ENCODE measurements around the gene POU3F1.

POU3F1 gene

GRCh38 chr1:38028105-38028591, 18.4 kb downstream of the POU3F1 start:
- no peak for DNase-seq (ENCODE audit: low read depth)

GRCh38 chr1:38027201-38028104, 19.1 kb downstream of the POU3F1 start:
- DNase-seq (ENCODE audit: low read depth) = no peak

- no peak for DNase-seq (ENCODE audit: low read depth)
These were observed 19.9 kb downstream of the POU3F1 start for GRCh38 chr1:38026592-38027200.

GRCh38 chr1:38025664-38026063, 20.9 kb downstream of the POU3F1 start:
- DNase-seq (ENCODE audit: low read depth) = no peak

- no peak for DNase-seq (ENCODE audit: low read depth)
These were observed 21.4 kb downstream of the POU3F1 start for GRCh38 chr1:38025233-38025632.

- DNase-seq (ENCODE audit: low read depth) = no peak
These were observed 23.8 kb downstream of the POU3F1 start for GRCh38 chr1:38022810-38023209.

- no peak for DNase-seq (ENCODE audit: low read depth)
These were observed 24.6 kb downstream of the POU3F1 start for GRCh38 chr1:38021969-38022368.

GRCh38 chr1:38020396-38020795, 26.2 kb downstream of the POU3F1 start:
- no peak for DNase-seq (ENCODE audit: low read depth)

- no peak for DNase-seq (ENCODE audit: low read depth)
These were observed 27.7 kb downstream of the POU3F1 start for GRCh38 chr1:38018864-38019343.

- DNase-seq (ENCODE audit: low read depth) = no peak
These were observed 30.4 kb downstream of the POU3F1 start for GRCh38 chr1:38015978-38016725.

GRCh38 chr1:38014724-38015424, 31.7 kb downstream of the POU3F1 start:
- DNase-seq (ENCODE audit: low read depth) = no peak

- DNase-seq (ENCODE audit: low read depth) = no peak
These were observed 32.4 kb downstream of the POU3F1 start for GRCh38 chr1:38014171-38014570.

- no peak for DNase-seq (ENCODE audit: low read depth)
These were observed 33.4 kb downstream of the POU3F1 start for GRCh38 chr1:38013227-38013622.

GRCh38 chr1:38012363-38013226, 34.0 kb downstream of the POU3F1 start, which contains the start of gene UTP11:
TSS of gene UTP11 (plus strand) at chr1:38012734. CDS start at chr1:38012803, 69 bp downstream.
- peak; percentile 65 for DNase-seq (ENCODE audit: low read depth)

- no peak for DNase-seq (ENCODE audit: low read depth)
These were observed 36.8 kb downstream of the POU3F1 start for GRCh38 chr1:38009841-38010180.

GRCh38 chr1:38009088-38009840, 37.3 kb downstream of the POU3F1 start:
- no peak for DNase-seq (ENCODE audit: low read depth)

- no peak for DNase-seq (ENCODE audit: low read depth)
These were observed 40.4 kb downstream of the POU3F1 start for GRCh38 chr1:38006008-38006828.

- no peak for DNase-seq (ENCODE audit: low read depth)
These were observed 41.2 kb downstream of the POU3F1 start, which contains the start of gene FHL3 for GRCh38 chr1:38005195-38006007. TSS of gene FHL3 (minus strand) at chr1:38005514. CDS start at chr1:37999412, 6,102 bp downstream.

Data from stimulated activated CD8-positive, alpha-beta memory T cell treated with anti-CD3 and anti-CD28 coated beads, Interleukin-15, amount 100 ng/mL, for 24 hours (primary cell).